GM13977 (cell line): ENCODE measurements around the gene TPD52L1.

Experiments
- DNase-seq: peaks from one replicate; pipeline ENCODE4 v3.0.0; 2012; ENCODE audit warnings: low spot score
- in situ Hi-C: fragments of 300-500 bp; cut with MboI; formaldehyde crosslinking; loops from one replicate; pipeline ENCODE4 v1.12.0; 2022; ENCODE audit warnings: low sequenced_read_pairs, low pct_unique_long_range_greater_than_20kb, mixed read lengths, inconsistent platforms; ENCODE audit not compliant: unreplicated experiment
- TF ChIP-seq, protein P1 (sequence below): IDR thresholded peaks from 2 replicates; pipeline ENCODE4 v1.5.1; 2012; ENCODE audit warnings: mild to moderate bottlenecking, control low read depth; ENCODE audit not compliant: insufficient read depth; ENCODE audit errors: extremely low read depth, missing control alignments

TPD52L1 gene

GRCh38 chr6:125112934-125113333 is 40.6 kb upstream of the TPD52L1 start:
- in situ Hi-C loops: no loop called here
- TF ChIP-seq, protein P1, sequence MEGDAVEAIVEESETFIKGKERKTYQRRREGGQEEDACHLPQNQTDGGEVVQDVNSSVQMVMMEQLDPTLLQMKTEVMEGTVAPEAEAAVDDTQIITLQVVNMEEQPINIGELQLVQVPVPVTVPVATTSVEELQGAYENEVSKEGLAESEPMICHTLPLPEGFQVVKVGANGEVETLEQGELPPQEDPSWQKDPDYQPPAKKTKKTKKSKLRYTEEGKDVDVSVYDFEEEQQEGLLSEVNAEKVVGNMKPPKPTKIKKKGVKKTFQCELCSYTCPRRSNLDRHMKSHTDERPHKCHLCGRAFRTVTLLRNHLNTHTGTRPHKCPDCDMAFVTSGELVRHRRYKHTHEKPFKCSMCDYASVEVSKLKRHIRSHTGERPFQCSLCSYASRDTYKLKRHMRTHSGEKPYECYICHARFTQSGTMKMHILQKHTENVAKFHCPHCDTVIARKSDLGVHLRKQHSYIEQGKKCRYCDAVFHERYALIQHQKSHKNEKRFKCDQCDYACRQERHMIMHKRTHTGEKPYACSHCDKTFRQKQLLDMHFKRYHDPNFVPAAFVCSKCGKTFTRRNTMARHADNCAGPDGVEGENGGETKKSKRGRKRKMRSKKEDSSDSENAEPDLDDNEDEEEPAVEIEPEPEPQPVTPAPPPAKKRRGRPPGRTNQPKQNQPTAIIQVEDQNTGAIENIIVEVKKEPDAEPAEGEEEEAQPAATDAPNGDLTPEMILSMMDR: no peak
- no peak for DNase-seq

DNA sequence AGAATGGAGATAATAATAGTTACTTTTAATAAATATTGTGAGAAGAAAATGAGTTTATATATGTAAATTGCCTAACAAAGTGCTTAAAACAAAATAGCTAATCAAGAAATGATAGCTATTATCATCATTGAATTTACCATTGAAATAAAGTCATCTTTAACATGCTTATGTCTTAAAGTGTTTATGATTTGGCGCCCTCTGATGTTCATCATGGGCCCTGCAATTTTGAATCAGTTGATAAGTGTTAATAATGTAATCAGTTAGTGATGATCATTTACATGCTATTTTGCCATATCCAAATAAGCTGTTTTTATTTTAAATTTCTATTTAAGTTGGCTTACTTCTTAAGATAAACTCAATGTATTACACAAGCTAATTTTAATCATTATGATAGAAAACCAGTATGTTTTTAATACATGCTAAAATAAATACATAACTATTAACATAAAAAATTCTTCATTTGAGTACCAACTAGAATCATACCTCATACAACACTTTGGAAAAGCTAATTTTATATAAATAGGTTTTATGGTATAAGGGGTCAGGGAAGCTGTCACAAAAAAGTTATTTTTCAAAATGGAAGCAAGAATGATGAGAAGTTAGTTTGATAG is 39.2 kb upstream of the TPD52L1 start:
- in situ Hi-C loops: no loop called here
- TF ChIP-seq, protein P1: peak; percentile 68
- peak; percentile 28 for DNase-seq

- in situ Hi-C loops: no loop called here
- TF ChIP-seq, protein P1: no peak
- no peak for DNase-seq
Observed at GRCh38 chr6:125116170-125116569, 37.4 kb upstream of the TPD52L1 start.

DNA sequence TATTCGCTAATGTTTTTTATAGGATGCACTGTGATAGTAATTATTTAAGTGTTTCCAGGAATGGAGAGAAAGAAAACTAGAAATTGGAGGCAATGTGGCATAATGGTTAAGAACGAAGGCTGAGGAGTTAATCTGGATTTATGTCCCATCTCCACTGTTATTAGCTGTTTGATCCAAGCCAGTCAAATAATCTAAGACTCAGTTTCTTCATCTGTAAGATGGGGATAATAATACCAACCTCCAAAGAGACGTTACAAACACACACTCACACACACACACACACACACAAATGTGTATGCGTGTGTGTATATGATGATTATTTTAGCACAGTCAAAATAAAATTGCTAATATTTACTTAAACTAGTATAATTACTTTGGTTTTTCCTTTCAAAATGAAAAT is 36.9 kb upstream of the TPD52L1 start:
- in situ Hi-C loops: no loop called here
- TF ChIP-seq, protein P1: no peak
- no peak for DNase-seq

GRCh38 chr6:125117818-125118217 is 35.8 kb upstream of the TPD52L1 start:
- in situ Hi-C loops: no loop called here
- TF ChIP-seq, protein P1: no peak
- no peak for DNase-seq

GRCh38 chr6:125120054-125120590 is 33.5 kb upstream of the TPD52L1 start:
- in situ Hi-C loops: no loop called here

More at GRCh38 chr6:125120054-125120590, 33.5 kb upstream of the TPD52L1 start:
- TF ChIP-seq, protein P1: no peak
- DNase-seq: no peak
